HG03159 (cell line): ENCODE results near the gene WWOX.

Experiments used
- ATAC-seq: cut with Tn5 transposase; IDR thresholded peaks from one replicate; pipeline ENCODE4 v1.9.1; 2021; ENCODE audit warnings: mild to moderate bottlenecking, moderate library complexity; ENCODE audit not compliant: unreplicated experiment

Gene WWOX

DNA sequence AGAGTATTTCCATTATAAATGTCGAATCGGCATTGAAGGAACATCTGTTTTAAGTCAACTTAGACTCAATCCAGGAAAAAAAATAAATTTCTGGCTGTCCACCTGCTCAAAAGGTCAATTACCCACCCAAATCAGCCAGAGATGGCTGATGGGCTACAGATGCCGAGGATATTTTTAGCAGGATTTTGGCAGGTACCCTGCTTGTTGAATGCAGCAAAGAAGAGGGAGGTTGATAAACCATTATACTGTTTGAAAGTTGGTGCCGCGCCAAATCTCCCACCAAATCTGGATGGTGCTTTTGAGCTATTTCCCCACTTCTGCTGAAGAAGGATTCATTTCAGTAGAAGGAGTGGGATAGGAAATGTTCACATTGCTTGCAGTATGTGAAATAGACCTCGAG is 963.4 kb downstream of the WWOX start:
- ATAC-seq = no peak

DNA sequence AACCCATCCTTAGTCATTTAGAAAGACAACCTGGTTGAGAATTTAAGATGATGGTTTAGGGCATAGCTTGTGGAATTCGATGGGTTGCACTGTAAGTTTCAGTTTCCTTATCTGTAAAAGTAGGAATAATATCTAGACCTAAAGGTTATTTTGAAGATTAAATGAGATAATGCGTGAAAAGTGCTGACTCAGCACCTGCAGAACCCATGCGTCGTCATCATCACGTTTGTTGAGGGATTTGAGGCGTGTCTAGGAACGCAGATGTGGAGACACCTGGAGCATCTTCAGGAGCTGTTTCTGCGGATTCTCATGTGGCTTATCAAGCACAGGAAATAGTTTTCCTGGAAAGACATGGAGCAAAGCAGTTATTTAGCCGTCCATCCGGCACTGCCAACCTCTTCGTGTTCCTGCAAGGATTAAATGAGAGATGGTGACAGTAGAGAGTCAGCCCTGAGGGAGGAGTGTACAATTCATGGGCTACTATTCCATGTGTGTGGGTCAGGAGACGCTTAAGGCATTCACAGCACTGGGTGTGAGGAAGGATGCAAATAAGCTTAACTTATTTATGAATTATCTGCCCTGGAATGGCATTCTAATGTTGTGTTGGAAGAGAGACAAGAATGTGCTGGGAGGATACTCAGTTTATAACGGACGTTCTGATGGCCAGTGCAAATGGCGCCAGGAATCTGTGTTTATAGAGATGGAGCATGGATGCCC is 965.0 kb downstream of the WWOX start:
- no peak for ATAC-seq

DNA sequence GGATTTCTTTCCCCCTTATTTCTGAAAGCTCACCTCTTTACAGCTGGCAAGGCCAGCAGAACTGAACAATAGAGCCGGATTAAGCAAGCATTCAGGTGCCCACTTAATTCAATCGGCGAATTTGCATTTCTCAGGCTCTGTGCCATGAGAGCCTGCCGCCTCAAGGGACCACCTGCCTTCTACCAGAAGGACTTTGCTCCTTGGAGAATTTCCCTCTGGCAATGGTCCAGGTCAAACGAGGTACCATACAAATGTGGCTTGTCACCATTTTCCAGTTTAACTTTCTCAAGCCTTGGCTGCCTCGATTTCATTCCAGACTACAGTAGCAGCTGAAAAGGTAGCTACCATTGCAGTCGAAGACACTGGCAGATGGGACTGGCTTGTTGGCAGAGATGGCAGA is 967.1 kb downstream of the WWOX start:
- ATAC-seq = no peak

DNA sequence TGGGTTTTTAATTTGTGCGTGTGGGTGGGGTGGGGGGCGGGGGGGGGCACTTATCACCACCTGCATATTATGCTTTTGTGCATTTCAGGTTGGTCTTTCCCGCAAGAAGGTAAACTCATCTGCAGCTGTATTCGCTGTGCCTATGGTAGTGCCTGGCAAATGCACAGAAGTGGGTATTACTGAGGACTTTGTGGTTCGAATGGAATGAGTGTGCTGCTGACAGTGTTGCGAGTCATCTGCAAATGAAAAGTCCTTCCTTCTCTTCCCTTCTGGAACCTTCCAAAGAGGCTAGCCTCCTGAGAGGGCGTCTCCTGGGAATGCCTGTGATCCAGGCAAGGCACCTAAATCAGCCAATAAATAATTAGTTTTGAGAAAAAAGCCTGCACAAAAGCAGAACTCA is 968.1 kb downstream of the WWOX start:
- no peak for ATAC-seq

DNA sequence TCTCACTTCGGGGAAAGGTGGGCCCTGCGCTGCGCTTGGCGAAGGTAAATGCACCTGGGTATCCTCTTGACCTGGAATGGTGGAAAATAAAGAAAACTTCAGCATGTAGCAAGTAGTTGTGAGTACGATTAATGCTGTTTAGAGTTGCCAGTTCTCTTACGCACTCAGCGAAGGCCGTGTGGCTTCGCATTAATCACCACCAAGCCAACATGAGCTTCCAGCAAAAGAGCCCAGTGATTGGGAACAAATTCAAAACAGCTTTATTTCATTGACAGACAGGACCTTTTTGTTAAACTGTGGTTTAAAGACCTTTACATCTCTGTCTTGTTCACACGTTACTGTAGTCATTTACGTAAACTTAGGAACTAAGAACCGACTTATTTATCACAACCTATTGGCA is 969.7 kb downstream of the WWOX start:
- ATAC-seq = no peak

DNA sequence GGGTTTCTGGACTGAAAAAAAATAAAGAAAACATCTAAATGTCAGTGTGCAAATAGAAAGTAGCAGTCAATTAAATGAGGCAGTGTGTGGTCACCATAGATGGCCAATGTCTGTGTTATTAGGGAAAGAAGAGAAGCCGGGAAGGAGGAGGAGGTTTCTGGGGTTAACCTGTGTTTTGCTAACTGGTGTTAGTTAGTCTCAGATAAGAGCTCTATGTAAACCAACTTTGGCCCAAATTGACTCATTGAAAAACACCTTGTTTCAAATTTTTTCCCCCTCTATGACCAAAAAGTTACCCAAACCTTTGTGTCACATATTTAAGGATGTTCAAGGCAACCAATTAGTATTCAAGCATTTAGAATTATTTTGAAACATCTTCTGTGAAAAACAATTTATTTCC is 970.2 kb downstream of the WWOX start:
- ATAC-seq = no peak

DNA sequence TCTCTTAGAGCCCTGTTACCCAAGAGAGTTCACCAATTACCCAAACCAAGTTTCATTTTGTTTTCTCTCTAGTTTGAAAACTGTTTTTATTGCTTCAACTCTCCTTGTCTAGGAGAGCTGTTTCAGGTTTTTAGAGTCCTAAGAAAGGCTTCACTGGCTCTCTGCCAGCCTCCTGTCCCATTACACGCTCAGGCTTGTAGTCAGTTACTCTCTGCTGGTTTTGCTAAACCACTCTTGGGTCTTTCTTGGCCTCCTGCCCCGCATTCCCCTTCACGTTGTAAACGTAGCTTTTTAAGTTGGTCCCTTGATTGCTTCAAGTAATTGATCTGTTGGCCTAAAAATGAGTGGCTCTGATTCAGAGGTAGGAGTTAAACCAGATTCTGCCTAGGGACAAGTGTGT is 972.0 kb downstream of the WWOX start:
- ATAC-seq = no peak

DNA sequence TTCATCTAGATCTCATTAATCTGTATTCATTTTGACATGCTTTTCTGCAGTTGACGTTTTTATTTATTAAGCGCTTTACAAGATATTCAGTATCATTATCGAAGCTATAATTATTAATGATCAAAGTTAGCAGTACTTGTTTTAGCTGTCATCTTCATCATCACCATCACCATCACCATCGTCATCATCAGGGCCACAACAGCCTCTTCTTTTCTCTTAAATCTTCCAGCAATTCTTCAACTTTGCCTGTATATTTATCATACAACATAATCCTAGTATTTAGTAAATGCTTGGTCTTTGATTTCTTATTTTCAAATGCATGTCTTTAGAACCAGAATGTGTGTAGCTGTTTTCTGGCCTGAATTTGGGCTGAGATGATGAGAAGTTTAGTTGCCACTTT is 973.1 kb downstream of the WWOX start:
- ATAC-seq = no peak

DNA sequence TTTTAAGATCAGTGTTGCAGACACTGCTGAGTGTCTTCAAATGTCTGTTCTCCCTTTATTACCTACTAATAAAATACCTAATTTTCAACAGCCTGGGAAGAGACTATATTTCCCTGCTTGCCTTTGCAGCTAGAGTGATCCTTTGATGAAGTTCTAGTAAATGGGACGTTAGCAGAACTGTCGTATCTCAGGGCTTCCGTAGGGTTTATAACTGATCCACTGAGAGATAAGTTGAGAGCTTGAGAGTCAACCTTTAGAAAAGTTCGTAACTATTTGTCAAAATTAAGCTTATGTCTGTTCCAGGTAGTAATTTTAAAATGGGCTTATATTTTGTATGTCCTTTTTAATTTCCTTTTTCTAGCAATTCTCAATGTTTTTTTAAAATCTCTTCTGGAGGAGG is 974.1 kb downstream of the WWOX start:
- no peak for ATAC-seq

DNA sequence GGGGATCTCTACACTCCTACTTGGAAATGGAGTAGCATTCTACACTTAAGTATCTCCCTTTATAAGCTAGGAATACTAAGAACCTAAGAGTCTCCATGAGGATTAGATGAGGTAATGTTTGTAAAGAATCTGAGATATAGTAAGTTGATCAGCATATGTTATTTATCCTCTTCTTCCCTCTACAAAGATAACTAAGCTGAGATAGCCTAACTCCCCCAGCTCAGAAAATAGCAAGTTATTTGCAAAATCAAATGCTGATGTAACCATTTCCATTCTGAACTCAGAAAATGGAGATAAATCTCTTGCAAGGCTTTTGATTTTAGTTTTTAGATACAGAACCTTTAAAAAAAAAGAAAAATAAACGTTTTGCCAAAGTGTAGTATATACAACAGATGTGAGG is 975.1 kb downstream of the WWOX start:
- no peak for ATAC-seq

DNA sequence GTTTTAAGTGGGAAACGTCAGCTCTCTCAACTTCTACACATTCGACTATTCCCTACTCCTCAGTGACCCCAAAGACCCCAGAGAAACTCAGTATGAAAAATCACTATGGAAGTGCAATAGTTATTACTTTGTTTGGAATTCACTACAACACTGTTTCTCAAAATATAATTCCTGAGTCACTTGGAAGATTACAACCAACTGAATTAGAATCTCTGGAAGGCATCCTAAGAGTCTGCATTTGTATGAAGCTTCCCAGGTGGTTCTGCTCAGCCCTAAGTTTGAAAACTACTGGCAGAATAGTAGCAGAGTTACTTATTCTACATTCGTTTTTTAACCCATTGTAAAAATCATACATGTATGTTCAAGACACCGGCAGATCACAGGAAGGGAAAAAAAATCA is 975.5 kb downstream of the WWOX start:
- no peak for ATAC-seq

DNA sequence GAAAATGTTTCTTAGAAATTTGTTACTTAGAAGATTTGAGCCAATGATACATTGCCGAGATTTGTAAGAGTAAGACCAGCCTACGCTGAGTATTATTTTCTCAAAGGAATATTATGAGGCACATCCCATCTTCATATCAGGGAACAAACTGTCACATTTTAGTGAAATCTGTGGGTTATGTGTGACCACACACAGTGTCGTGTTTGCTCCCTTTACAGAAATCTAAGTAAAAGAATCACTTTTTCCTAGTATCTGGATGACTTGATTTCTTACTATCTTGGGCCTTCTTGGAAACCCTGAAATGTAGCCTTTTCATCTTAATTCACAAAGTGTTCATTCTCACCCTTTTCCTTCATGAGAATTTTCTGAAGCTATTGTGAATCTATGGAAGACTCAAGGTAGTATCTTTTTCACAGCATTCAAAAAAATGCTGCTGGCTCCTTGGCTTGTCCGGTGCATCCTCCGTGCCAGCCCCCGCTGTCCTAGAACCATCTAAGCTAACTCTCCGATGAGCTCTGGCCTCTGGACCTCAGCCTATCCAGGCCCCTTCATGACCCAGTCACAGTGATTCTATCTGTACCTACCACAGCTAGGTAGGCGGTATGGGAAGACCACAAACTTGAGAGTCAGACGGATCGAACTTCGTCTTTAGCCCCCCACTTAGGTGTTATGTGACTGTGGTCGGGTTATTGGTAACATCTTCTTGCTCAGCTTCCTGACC is 976.8 kb downstream of the WWOX start:
- ATAC-seq = no peak

DNA sequence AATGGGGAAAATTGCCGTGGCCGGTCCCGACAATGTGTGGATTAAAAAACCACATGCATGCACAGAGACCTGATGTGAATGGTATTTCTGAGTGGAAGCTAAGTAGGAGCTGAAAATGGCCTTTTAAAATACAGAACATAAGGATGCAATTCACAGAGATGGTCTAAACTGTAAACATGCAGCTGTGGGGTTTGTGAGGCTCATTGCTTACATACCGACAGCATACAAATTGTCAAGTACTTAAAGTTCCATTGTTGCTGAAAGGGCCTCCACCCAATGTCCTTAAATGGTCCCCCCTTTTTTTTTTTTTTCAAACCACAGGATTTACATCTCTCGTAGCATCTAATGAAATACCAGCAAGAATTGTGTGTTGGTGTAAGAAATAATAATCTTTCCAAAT is 977.9 kb downstream of the WWOX start:
- no peak for ATAC-seq

DNA sequence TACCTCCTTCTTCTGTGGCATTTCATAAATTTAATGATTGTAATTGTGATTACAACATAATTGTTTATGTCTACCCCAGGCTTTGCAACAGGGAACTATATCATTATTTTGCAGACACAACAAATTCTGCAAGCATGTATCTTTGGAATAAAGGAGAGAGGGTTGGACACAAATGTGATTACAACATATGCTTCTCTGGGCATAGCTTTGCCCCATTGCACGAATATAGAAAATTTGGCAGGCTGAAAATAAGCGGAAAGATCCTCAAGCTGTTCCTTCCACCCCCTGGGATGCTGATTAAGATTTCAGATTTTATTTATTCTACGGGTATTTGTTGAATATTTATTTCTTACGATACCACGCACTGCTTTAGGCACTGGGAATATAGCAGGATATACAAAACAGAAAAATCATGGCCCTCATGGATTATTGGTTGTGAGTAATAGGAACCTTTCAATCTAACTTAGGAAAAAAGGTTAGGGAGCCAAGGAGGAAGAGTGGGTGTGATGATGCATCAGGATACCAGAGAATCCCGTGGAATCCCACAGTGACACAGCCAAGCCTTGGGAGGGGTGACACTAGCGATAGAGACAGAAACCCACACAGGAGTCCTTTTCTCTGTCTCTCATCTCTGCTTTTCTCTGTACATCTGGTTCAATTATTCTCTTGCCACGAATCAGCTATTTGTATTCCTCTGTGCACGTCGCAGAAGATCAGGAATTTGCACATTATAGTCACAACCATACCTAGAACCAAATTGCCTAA is 980.4 kb downstream of the WWOX start:
- no peak for ATAC-seq

DNA sequence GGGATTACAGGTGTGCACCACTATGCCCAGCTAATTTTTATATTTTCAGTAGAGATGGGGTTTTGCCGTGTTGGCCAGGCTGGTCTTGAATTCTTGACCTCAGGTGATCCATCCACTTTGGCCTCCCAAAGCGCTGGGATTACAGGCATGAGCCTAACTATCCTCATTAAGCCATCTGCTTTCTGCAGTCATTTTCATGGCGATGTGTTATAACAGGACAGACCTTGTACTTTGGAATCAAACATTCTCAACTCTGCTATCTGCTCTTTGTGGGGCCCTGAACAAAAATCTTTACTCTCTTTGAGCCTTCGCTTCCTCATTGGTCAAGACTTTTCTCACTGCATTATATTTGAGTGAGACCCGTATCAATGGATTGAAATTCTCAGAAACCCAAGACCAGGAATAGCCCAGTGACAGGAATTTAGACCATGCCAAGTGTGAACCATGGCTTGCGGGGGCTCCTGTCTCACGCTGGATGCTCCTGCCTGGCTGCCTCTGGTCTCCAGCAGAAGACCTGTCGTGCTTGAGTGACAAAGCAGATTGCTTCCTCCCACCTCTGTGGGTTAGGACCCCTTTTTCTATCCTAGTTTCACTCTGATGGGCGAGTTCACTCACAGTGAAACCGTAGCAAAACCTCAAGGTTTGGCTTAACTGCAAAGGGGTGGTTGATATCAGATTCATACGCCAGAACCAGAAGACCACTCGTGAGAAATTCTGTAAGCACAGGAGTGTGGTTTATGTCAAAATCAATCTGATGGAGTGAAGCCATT is 982.0 kb downstream of the WWOX start:
- no peak for ATAC-seq

DNA sequence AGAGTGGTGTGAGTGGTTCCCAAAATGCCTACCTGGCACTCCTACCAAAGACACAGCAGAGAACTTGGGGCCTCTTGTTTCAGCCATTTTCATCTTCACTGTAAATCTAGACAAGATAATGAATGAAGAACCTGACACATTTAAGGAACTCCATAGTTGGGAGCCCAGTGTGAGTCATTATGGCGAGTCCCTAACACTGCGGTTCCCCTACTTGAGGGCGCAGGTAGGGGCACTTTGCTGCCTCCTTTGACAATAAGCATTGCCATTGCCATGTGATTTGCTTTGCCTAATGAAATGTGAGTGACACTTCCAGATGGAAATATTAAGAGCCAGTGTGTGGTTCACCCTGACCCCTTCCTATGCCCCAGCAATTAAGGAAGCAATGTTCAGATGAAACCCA is 983.5 kb downstream of the WWOX start:
- ATAC-seq = no peak

DNA sequence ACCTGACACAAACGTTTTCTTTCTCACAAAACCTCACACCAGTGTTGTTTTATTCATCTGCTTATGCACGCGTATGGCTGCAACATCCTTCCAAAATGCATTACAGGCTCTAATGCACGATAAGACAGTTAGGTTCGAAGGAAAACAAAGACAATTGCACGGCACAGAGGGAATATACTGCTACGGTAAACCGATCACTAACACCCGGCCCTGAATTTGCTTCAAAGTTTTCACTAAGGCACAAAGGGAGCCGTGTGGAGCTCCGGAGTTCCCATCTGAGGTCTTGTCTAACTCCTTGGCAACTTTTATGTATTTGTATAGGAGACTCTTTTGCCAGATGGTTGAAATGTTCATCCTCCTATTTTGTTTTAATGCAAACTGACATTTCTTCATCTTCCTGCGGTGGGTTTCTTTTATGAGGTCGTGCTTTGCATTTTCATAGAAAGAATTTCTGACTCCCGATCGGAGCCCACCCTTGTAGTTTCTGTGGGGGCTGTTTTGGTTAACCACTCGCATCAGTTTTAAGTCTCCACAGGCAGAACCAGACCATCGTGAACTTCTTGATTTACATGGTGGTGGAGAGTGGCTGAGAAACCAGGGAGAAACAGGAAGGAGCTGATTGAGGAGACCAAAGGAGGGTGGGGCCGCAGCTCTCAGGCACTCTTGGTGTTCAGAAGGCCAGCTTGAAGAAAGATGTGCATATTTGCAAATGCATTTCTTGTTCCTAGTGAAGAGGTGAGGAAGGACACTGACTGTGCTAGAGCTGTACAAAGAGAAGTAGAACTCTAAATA is 984.2 kb downstream of the WWOX start:
- ATAC-seq = no peak

DNA sequence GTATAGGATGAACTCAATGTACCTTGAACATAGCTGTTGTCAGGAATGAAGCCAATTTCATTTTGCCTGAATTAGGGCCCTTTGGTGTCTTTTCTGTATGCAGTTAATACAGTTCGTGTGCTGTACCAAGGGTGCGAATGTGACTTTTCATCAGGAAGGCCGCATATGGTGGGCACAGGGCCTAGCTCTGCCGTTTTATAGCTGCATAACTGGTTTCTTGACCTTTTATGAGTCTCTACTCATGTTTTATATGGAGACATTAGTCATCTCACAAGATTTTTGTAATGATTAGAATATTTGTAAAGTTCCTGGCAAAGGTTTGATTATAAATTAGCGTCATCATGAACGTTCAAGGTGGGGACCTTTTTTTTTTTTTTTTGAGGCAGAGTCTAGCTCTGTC is 989.5 kb downstream of the WWOX start:
- no peak for ATAC-seq

DNA sequence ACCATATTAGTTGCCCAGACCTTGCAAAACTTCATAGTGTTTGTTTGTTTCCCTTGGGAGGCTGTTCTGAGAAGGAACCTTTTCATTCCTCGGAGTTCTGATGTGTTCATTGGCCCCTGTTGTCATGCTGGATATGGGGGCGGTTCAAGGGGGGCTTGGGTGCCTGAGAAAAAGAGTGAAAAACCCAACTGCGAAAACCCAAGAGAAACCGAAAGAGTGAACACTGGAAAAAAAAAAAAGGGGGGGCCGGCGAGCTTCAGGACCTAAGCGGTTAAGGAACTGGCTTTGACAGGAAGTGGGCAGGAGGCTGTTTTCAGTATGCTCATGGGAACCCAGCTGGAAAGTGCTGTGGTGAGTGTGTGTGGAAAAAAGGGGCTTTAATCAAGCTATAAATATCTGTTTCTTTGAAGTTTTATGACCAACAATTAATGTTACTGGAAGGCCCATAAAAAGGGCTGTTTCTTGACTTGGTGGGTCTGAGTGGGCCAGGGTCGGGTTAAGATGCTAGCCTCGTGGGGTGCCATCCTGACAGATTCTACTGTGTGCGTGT is 990.4 kb downstream of the WWOX start:
- no peak for ATAC-seq

DNA sequence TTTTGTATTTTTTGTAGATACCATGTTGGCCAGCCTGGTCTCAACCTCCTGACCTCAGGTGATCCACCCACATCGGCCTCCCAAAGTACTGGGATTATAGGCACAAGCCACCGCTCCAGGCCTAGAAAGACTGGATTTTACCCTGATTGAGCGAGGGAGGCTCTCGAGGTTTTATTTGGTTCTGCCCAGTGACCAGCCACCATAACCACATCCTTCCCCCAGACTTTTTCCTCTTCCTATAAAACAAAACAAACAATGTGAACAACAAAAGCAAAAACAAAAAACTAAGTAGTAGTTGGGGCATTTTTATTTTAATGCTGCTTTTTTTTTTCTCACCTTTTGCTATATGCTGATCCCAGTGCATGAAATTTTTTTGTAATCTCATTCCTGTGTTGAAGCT is 991.5 kb downstream of the WWOX start:
- no peak for ATAC-seq
